Measurements from ENCODE around the gene MGA.

The MGA gene

GRCh38 chr15:41730543-41730942 lies 70.3 kb downstream of the MGA start:
- DNase-seq (ENCODE audit: low spot score): no peak
- no peak overlapping the region for H2AFZ ChIP-seq (ENCODE audit: low read length)
- H2BK12ac ChIP-seq (ENCODE audit: low read length): no peak overlapping the region
- no peak overlapping the region for H4K8ac ChIP-seq (ENCODE audit: low read depth, low read length)
- no peak overlapping the region for H3K18ac ChIP-seq (ENCODE audit: low read length)
- WGBS, 2 donors (ENCODE audit: extremely low coverage in 2 of 2, insufficient read length in 2 of 2, insufficient replicate concordance in 1 of 2): no CpG with 5 or more reads among the region's 4 CpGs
- H3K27ac ChIP-seq (replicated peaks; ENCODE audit: low read length): no peak overlapping the region
- no peak overlapping the region for H2BK5ac ChIP-seq (ENCODE audit: low read length)
- H3K9ac ChIP-seq (ENCODE audit: low read depth, low read length, poor library complexity): no peak overlapping the region
- no peak overlapping the region for H3K4me2 ChIP-seq (ENCODE audit: insufficient read depth, low read length, poor library complexity, severe bottlenecking)
- H3K4me1 ChIP-seq (ENCODE audit: control insufficient read depth in 2 of 2, insufficient read depth in 1 of 2, low read depth in 1 of 2, low read length in 2 of 2): no peaks in the 10 kb centered on the region
- no peak overlapping the region for H3K4me3 ChIP-seq (ENCODE audit: low read length in 2 of 2)
- H3K79me1 ChIP-seq (ENCODE audit: low read depth, low read length): peaks cover 1% of the 10 kb centered on the region
- H3K36me3 ChIP-seq (replicated peaks in 1 of 2; ENCODE audit: control insufficient read depth in 2 of 2, insufficient read depth in 2 of 2, low read length in 2 of 2): peaks cover 7 to 78% of the 10 kb centered on the region in 2 donors
- H3K14ac ChIP-seq (ENCODE audit: low read length): no peak overlapping the region
- H2BK120ac ChIP-seq (ENCODE audit: low read depth, low read length): no peak overlapping the region
- no peak overlapping the region for H2BK15ac ChIP-seq (ENCODE audit: low read length)
- H3K27me3 ChIP-seq (ENCODE audit: control insufficient read depth in 3 of 3, insufficient read depth in 3 of 3, low read depth in 1 of 3, low read length in 3 of 3): no peaks in the 10 kb centered on the region
- no peak overlapping the region for H3K23ac ChIP-seq (ENCODE audit: low read depth, low read length, poor library complexity)
- no peak overlapping the region for H2AK5ac ChIP-seq (ENCODE audit: low read depth, low read length)
- no peaks in the 10 kb centered on the region for H3K9me3 ChIP-seq (replicated peaks in 1 of 2; ENCODE audit: control insufficient read depth in 2 of 2, insufficient read depth in 1 of 2, low read depth in 1 of 2, low read length in 2 of 2)
- no peak overlapping the region for H4K91ac ChIP-seq (ENCODE audit: low read depth, low read length, poor library complexity)
- H3K4ac ChIP-seq (ENCODE audit: low read length): no peak overlapping the region

DNA sequence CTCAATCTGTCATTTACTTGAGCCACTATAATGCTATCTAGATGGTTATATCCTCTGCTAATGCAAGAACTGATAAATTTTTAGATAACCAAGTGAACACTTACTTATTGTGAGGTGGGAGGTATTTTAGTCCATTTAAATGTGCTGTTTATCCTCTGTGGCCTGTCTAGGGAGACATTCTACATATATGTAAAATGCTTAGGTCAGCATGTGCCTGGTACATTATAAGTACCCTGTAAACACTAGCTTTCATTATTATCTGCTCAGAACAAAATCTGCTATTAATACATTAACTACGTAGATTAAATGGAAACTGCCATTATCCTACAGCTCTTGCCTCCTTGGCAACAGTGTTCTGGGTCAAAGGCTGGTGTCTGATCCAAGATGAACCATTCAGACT lies 72.3 kb downstream of the MGA start:
- no peak overlapping the region for H2BK5ac ChIP-seq (ENCODE audit: low read length)
- peaks cover 12 to 90% of the 10 kb centered on the region in 2 donors for H3K36me3 ChIP-seq (replicated peaks in 1 of 2; ENCODE audit: control insufficient read depth in 2 of 2, insufficient read depth in 2 of 2, low read length in 2 of 2)
- H3K9me3 ChIP-seq (replicated peaks in 1 of 2; ENCODE audit: control insufficient read depth in 2 of 2, insufficient read depth in 1 of 2, low read depth in 1 of 2, low read length in 2 of 2): no peaks in the 10 kb centered on the region
- H4K91ac ChIP-seq (ENCODE audit: low read depth, low read length, poor library complexity): no peak overlapping the region
- peaks cover 1% of the 10 kb centered on the region for H3K79me1 ChIP-seq (ENCODE audit: low read depth, low read length)
- H3K9ac ChIP-seq (ENCODE audit: low read depth, low read length, poor library complexity): no peak overlapping the region
- no peak overlapping the region for H3K27ac ChIP-seq (replicated peaks; ENCODE audit: low read length)
- no peak overlapping the region for H2BK12ac ChIP-seq (ENCODE audit: low read length)
- no peak overlapping the region for H3K18ac ChIP-seq (ENCODE audit: low read length)
- H3K4me1 ChIP-seq (ENCODE audit: control insufficient read depth in 2 of 2, insufficient read depth in 1 of 2, low read depth in 1 of 2, low read length in 2 of 2): no peaks in the 10 kb centered on the region
- no peak overlapping the region for H3K4me3 ChIP-seq (ENCODE audit: low read length in 2 of 2)
- H2BK120ac ChIP-seq (ENCODE audit: low read depth, low read length): no peak overlapping the region
- H4K8ac ChIP-seq (ENCODE audit: low read depth, low read length): no peak overlapping the region
- no peak overlapping the region for H2AFZ ChIP-seq (ENCODE audit: low read length)
- no peak overlapping the region for H3K4ac ChIP-seq (ENCODE audit: low read length)
- WGBS, 2 donors (ENCODE audit: extremely low coverage in 2 of 2, insufficient read length in 2 of 2, insufficient replicate concordance in 1 of 2): no CpG with 5 or more reads among the region's 1 CpG
- no peak overlapping the region for H3K14ac ChIP-seq (ENCODE audit: low read length)
- no peak overlapping the region for H3K23ac ChIP-seq (ENCODE audit: low read depth, low read length, poor library complexity)
- no peak for DNase-seq (ENCODE audit: low spot score)
- no peak overlapping the region for H3K4me2 ChIP-seq (ENCODE audit: insufficient read depth, low read length, poor library complexity, severe bottlenecking)
- H3K27me3 ChIP-seq (ENCODE audit: control insufficient read depth in 3 of 3, insufficient read depth in 3 of 3, low read depth in 1 of 3, low read length in 3 of 3): no peaks in the 10 kb centered on the region
- H2BK15ac ChIP-seq (ENCODE audit: low read length): no peak overlapping the region
- H2AK5ac ChIP-seq (ENCODE audit: low read depth, low read length): no peak overlapping the region

DNA sequence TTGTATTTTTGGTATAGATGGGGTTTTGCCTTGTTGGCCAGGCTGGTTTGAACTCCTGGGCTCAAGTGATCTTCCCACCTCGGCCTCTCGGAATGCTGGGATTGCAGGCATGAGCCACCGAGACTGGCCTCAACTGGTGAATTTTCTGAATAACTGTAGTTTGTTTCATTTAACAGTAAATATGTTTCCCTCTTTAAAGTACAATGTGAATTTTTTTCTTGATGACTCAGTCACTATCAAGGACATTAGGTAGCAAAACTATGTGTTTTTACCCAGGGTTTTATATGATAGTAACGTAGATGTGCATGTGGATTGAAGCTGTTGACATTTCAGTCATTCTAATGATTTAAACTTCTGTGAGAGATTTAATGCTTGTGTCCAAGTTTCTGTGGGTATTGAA lies 73.9 kb downstream of the MGA start:
- H2BK12ac ChIP-seq (ENCODE audit: low read length): no peak overlapping the region
- H3K4me1 ChIP-seq (ENCODE audit: control insufficient read depth in 2 of 2, insufficient read depth in 1 of 2, low read depth in 1 of 2, low read length in 2 of 2): no peaks in the 10 kb centered on the region
- H3K36me3 ChIP-seq (replicated peaks in 1 of 2; ENCODE audit: control insufficient read depth in 2 of 2, insufficient read depth in 2 of 2, low read length in 2 of 2): peaks cover 10 to 95% of the 10 kb centered on the region in 2 donors
- no peak overlapping the region for H2BK15ac ChIP-seq (ENCODE audit: low read length)
- H2BK5ac ChIP-seq (ENCODE audit: low read length): no peak overlapping the region
- no peak overlapping the region for H3K23ac ChIP-seq (ENCODE audit: low read depth, low read length, poor library complexity)
- H3K9ac ChIP-seq (ENCODE audit: low read depth, low read length, poor library complexity): no peak overlapping the region
- no peaks in the 10 kb centered on the region for H3K79me1 ChIP-seq (ENCODE audit: low read depth, low read length)
- no peaks in the 10 kb centered on the region for H3K9me3 ChIP-seq (replicated peaks in 1 of 2; ENCODE audit: control insufficient read depth in 2 of 2, insufficient read depth in 1 of 2, low read depth in 1 of 2, low read length in 2 of 2)
- H2AFZ ChIP-seq (ENCODE audit: low read length): no peak overlapping the region
- no peak overlapping the region for H3K27ac ChIP-seq (replicated peaks; ENCODE audit: low read length)
- H3K14ac ChIP-seq (ENCODE audit: low read length): no peak overlapping the region
- H2AK5ac ChIP-seq (ENCODE audit: low read depth, low read length): no peak overlapping the region
- H3K27me3 ChIP-seq (ENCODE audit: control insufficient read depth in 3 of 3, insufficient read depth in 3 of 3, low read depth in 1 of 3, low read length in 3 of 3): no peaks in the 10 kb centered on the region
- no peak overlapping the region for H2BK120ac ChIP-seq (ENCODE audit: low read depth, low read length)
- no peak for DNase-seq (ENCODE audit: low spot score)
- no peak overlapping the region for H3K4ac ChIP-seq (ENCODE audit: low read length)
- H4K91ac ChIP-seq (ENCODE audit: low read depth, low read length, poor library complexity): no peak overlapping the region
- no peak overlapping the region for H4K8ac ChIP-seq (ENCODE audit: low read depth, low read length)
- no peak overlapping the region for H3K4me3 ChIP-seq (ENCODE audit: low read length in 2 of 2)
- no peak overlapping the region for H3K4me2 ChIP-seq (ENCODE audit: insufficient read depth, low read length, poor library complexity, severe bottlenecking)
- H3K18ac ChIP-seq (ENCODE audit: low read length): no peak overlapping the region
- WGBS, 2 donors (ENCODE audit: extremely low coverage in 2 of 2, insufficient read length in 2 of 2, insufficient replicate concordance in 1 of 2): no CpG with 5 or more reads among the region's 4 CpGs

DNA sequence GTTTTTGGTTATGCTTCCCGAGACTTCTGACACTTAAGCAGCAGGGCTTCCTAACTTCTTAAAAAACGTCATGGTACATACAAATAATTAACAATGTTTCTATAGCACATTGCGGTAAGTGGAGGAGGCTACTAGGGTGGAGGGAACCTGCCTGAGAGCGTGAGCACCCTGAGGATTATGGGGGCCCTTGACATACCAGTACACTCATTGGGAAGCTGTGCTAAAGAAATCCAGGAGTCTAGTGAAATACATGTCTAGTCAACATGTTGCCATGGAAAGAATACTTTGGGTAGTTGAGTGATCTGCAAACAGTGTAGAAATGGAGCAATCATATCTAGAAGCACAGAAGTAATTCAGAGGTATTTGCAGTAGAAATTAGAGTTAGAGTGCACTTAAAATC lies 74.8 kb downstream of the MGA start:
- Histone ChIP-seq H3K36me3 (replicated peaks in 1 of 2; ENCODE audit: control insufficient read depth in 2 of 2, insufficient read depth in 2 of 2, low read length in 2 of 2) (peaks cover 13 to 95% of the 10 kb centered on the region in 2 donors), H3K18ac (ENCODE audit: low read length) (no peak overlapping the region), H4K8ac (ENCODE audit: low read depth, low read length) (no peak overlapping the region), H4K91ac (ENCODE audit: low read depth, low read length, poor library complexity) (no peak overlapping the region), H2BK15ac (ENCODE audit: low read length) (no peak overlapping the region), H3K79me1 (ENCODE audit: low read depth, low read length) (no peaks in the 10 kb centered on the region), H3K9ac (ENCODE audit: low read depth, low read length, poor library complexity) (no peak overlapping the region), H3K9me3 (replicated peaks in 1 of 2; ENCODE audit: control insufficient read depth in 2 of 2, insufficient read depth in 1 of 2, low read depth in 1 of 2, low read length in 2 of 2) (no peaks in the 10 kb centered on the region), H3K4ac (ENCODE audit: low read length) (no peak overlapping the region), H3K4me1 (ENCODE audit: control insufficient read depth in 2 of 2, insufficient read depth in 1 of 2, low read depth in 1 of 2, low read length in 2 of 2) (no peaks in the 10 kb centered on the region), H3K4me2 (ENCODE audit: insufficient read depth, low read length, poor library complexity, severe bottlenecking) (no peak overlapping the region), H3K27me3 (ENCODE audit: control insufficient read depth in 3 of 3, insufficient read depth in 3 of 3, low read depth in 1 of 3, low read length in 3 of 3) (no peaks in the 10 kb centered on the region), H3K27ac (replicated peaks; ENCODE audit: low read length) (no peak overlapping the region), H2BK12ac (ENCODE audit: low read length) (no peak overlapping the region), H3K14ac (ENCODE audit: low read length) (no peak overlapping the region), H2AFZ (ENCODE audit: low read length) (no peak overlapping the region), H2BK5ac (ENCODE audit: low read length) (no peak overlapping the region), H3K4me3 (ENCODE audit: low read length in 2 of 2) (no peak overlapping the region), H2BK120ac (ENCODE audit: low read depth, low read length) (no peak overlapping the region), H2AK5ac (ENCODE audit: low read depth, low read length) (no peak overlapping the region), H3K23ac (ENCODE audit: low read depth, low read length, poor library complexity) (no peak overlapping the region)
- no peak for DNase-seq (ENCODE audit: low spot score)
- no CpG with 5 or more reads among the region's 4 CpGs for WGBS, 2 donors (ENCODE audit: extremely low coverage in 2 of 2, insufficient read length in 2 of 2, insufficient replicate concordance in 1 of 2)

Measured in neuronal stem cell (in vitro differentiated cells).